Kidney epithelial cell (primary cell): ENCODE data around the gene ESPNL. TPM values are rescaled to one million over a fixed set of nuclear protein-coding genes. Genes with fewer than 3 reads are reported as not detected.

ENCODE experiments used
- DNase-seq: peaks from one replicate; pipeline ENCODE4 v3.0.0-alpha.2; 2010; ENCODE audit warnings: low read depth
- H3K27me3 ChIP-seq: 2 replicates; pipeline ENCODE4 v1.6.0; 2011; ENCODE audit warnings: low read length; ENCODE audit not compliant: control insufficient read depth, insufficient read depth
- H3K36me3 ChIP-seq: 2 replicates; pipeline ENCODE4 v1.5.1; 2011; ENCODE audit warnings: low read length; ENCODE audit not compliant: control insufficient read depth, insufficient read depth
- H3K4me3 ChIP-seq: 2 replicates; pipeline ENCODE4 v1.5.1; 2011; ENCODE audit warnings: low read depth, mild to moderate bottlenecking, control low read depth, low read length
- CTCF ChIP-seq: IDR thresholded peaks from 2 replicates; pipeline ENCODE4 v1.5.1; 2011; ENCODE audit warnings: mild to moderate bottlenecking, moderate library complexity, low read length, control low read depth, inconsistent platforms; ENCODE audit not compliant: insufficient read depth, poor library complexity, severe bottlenecking
- total RNA-seq: library from RNA; depleted of rRNA; stranded (reverse); fragments of >200 nt; gene quantifications from 2 replicates; pipeline ENCODE4 v1.2.3, GENCODE V29; 2015

The ESPNL gene
- total RNA-seq, 1 donor from 2014 or later, result 3.8 TPM

- DNase-seq, result no peak
- TF ChIP-seq CTCF, result no peak
- H3K4me3 ChIP-seq, result no peak overlapping the region
- H3K36me3 ChIP-seq, result peaks cover 4% of the 10 kb centered on the region
- no peaks in the 10 kb centered on the region for H3K27me3 ChIP-seq
These were observed 17.3 kb upstream of the ESPNL start for GRCh38 chr2:238082827-238083226.

- no peaks in the 10 kb centered on the region for H3K27me3 ChIP-seq
- no peak for TF ChIP-seq CTCF
- H3K36me3 ChIP-seq, result peaks cover 4% of the 10 kb centered on the region
- no peak overlapping the region for H3K4me3 ChIP-seq
- no peak for DNase-seq
These were observed 16.2 kb upstream of the ESPNL start for GRCh38 chr2:238083919-238084318.

GRCh38 chr2:238084761-238085160 is 15.4 kb upstream of the ESPNL start:
- no peaks in the 10 kb centered on the region for H3K27me3 ChIP-seq
- no peak overlapping the region for H3K4me3 ChIP-seq
- peaks cover 4% of the 10 kb centered on the region for H3K36me3 ChIP-seq
- no peak for TF ChIP-seq CTCF
- DNase-seq, result no peak

GRCh38 chr2:238085899-238086298 is 14.2 kb upstream of the ESPNL start:
- H3K36me3 ChIP-seq, result peaks cover 4% of the 10 kb centered on the region
- DNase-seq, result no peak
- no peak for TF ChIP-seq CTCF

DNA sequence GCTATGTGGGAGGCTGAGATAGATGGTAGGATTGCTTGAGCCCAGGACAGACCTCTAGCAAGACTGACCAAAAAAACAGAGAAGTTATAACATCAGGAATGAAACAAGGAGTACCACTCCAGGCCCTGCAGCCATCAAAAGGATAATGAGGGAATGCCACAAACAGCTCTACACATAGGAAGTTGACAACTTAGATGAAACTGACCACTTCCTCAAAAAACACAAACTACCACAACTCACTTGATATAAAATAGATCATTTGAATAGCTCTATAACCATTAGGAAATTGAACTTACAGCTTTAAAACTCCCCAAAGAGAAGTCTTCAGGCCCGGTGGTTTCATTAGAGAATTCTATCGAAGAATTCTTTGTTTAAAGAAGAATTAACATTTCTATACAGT is 12.9 kb upstream of the ESPNL start:
- no peak for TF ChIP-seq CTCF
- H3K4me3 ChIP-seq, result no peak overlapping the region

More at GRCh38 chr2:238085899-238086298, 14.2 kb upstream of the ESPNL start:
- no peak overlapping the region for H3K4me3 ChIP-seq
- H3K27me3 ChIP-seq, result no peaks in the 10 kb centered on the region

GRCh38 chr2:238090887-238091286 is 9.3 kb upstream of the ESPNL start:
- no peak for DNase-seq
- H3K4me3 ChIP-seq, result no peak overlapping the region
- no peaks in the 10 kb centered on the region for H3K36me3 ChIP-seq
- H3K27me3 ChIP-seq, result no peaks in the 10 kb centered on the region
- TF ChIP-seq CTCF, result no peak

More for the DNA sequence above, 12.9 kb upstream of the ESPNL start:
- no peak for DNase-seq
- peaks cover 2% of the 10 kb centered on the region for H3K36me3 ChIP-seq
- no peaks in the 10 kb centered on the region for H3K27me3 ChIP-seq
